Erythroblast (primary cell): ENCODE measurements around the gene TEKTIP1.

Experiments used
- GATA1 ChIP-seq: IDR thresholded peaks from 2 replicates; pipeline ENCODE4 v1.6.1; 2011; ENCODE audit warnings: low read depth, mild to moderate bottlenecking, control low read depth, low read length, moderate library complexity
- POLR2A ChIP-seq: IDR thresholded peaks from 2 replicates; pipeline ENCODE4 v1.6.1; 2011; ENCODE audit warnings: mild to moderate bottlenecking, low read length

- TF ChIP-seq POLR2A = no peak
- TF ChIP-seq GATA1 = no peak
Observed at GRCh38 chr19:3528080-3528479, 10.9 kb upstream of the TEKTIP1 start.
